NCI-H446 (cell line): ENCODE results near the gene NOSIP.

ENCODE experiments used
- DNase-seq, 2 experiments: peaks; one replicate each; lab custom pipeline; 2025; lab: John Stamatoyannopoulos, UW

Gene NOSIP

GRCh38 chr19:49546825-49547565, 33.4 kb downstream of the NOSIP start:
- peak; percentile 89 to 92 for DNase-seq

GRCh38 chr19:49544154-49544553, 36.2 kb downstream of the NOSIP start:
- no peak for DNase-seq

- DNase-seq = no peak
These were observed 37.3 kb downstream of the NOSIP start for GRCh38 chr19:49543032-49543431.

GRCh38 chr19:49542446-49542845, 37.9 kb downstream of the NOSIP start:
- no peak for DNase-seq

GRCh38 chr19:49541914-49542313, 38.4 kb downstream of the NOSIP start:
- DNase-seq = no peak

- DNase-seq = no peak
These were observed 41.0 kb downstream of the NOSIP start for GRCh38 chr19:49539192-49539952.

GRCh38 chr19:49538643-49539042, 41.7 kb downstream of the NOSIP start:
- no peak for DNase-seq

- DNase-seq = no peak
These were observed 43.4 kb downstream of the NOSIP start for GRCh38 chr19:49536921-49537462.

GRCh38 chr19:49534632-49535385, 45.5 kb downstream of the NOSIP start:
- DNase-seq = no peak

- peak; percentile 73 to 78 for DNase-seq
These were observed 46.5 kb downstream of the NOSIP start for GRCh38 chr19:49533551-49534488.

GRCh38 chr19:49530708-49531107, 49.6 kb downstream of the NOSIP start:
- DNase-seq = no peak

GRCh38 chr19:49528211-49528771, 52.1 kb downstream of the NOSIP start:
- no peak for DNase-seq

GRCh38 chr19:49524812-49525455, 55.4 kb downstream of the NOSIP start:
- no peak for DNase-seq

GRCh38 chr19:49520705-49521319, 59.5 kb downstream of the NOSIP start:
- no peak for DNase-seq

GRCh38 chr19:49518033-49518432, 62.3 kb downstream of the NOSIP start:
- no peak for DNase-seq

- no peak for DNase-seq
These were observed 64.6 kb downstream of the NOSIP start for GRCh38 chr19:49515767-49516166.

- DNase-seq = no peak
These were observed 66.2 kb downstream of the NOSIP start for GRCh38 chr19:49514151-49514550.

- DNase-seq = no peak
These were observed 66.6 kb downstream of the NOSIP start for GRCh38 chr19:49513746-49514118.

- DNase-seq = peak in 1 of 2 experiments; percentile 63
These were observed 67.2 kb downstream of the NOSIP start for GRCh38 chr19:49512970-49513745.
